SK-N-SH (cell line): Measurements from ENCODE around the gene BCL11A.

Experiments used
- CHD2 ChIP-seq: fragments of 150-350 bp; IDR thresholded peaks from 2 replicates; pipeline ENCODE4 v1.6.1; 2018; ENCODE audit warnings: low read length; ENCODE audit not compliant: partially characterized antibody
- EP300 ChIP-seq, 2 experiments: IDR thresholded peaks; 2 replicates each; pipeline versions ENCODE4 v1.4.0 to v1.6.1; 2012; ENCODE audit warnings: borderline replicate concordance in 1 of 2, low read depth in 1 of 2, low read length in 1 of 2
- EZH2phosphoT487 ChIP-seq: fragments of 200-600 bp; sonication (generic); IDR thresholded peaks from 2 replicates; pipeline ENCODE4 v1.6.1; 2017; ENCODE audit warnings: low read depth, mixed run types, mild to moderate bottlenecking, antibody characterized with exemption, moderate library complexity, borderline replicate concordance
- GATA2 ChIP-seq: sonication (generic); formaldehyde crosslinking; IDR thresholded peaks from 2 replicates; pipeline ENCODE4 v1.5.0; 2020; ENCODE audit warnings: mild to moderate bottlenecking, missing genetic modification reagents
- MXI1 ChIP-seq: IDR thresholded peaks from 2 replicates; pipeline ENCODE4 v1.6.1; 2012; ENCODE audit warnings: mild to moderate bottlenecking, low read depth, low read length, improper control_type of control experiment
- POLR2AphosphoS5 ChIP-seq: IDR thresholded peaks from 2 replicates; pipeline ENCODE4 v1.6.1; 2012; ENCODE audit warnings: low read depth, low read length
- REST ChIP-seq: IDR thresholded peaks from 2 replicates; pipeline ENCODE4 v1.6.1; 2012; ENCODE audit warnings: mild to moderate bottlenecking, low read depth, low read length, moderate library complexity
- RXRA ChIP-seq: IDR thresholded peaks from 2 replicates; pipeline ENCODE4 v1.4.0; 2012; ENCODE audit warnings: low read depth, mild to moderate bottlenecking, borderline replicate concordance
- TCF12 ChIP-seq: IDR thresholded peaks from 2 replicates; pipeline ENCODE4 v1.4.0; 2012
- YY1 ChIP-seq: IDR thresholded peaks from 2 replicates; pipeline ENCODE4 v1.4.0; 2012; ENCODE audit warnings: low read depth, mild to moderate bottlenecking
- ZBTB33 ChIP-seq: IDR thresholded peaks from 2 replicates; pipeline ENCODE4 v1.4.0; 2012; ENCODE audit warnings: low read depth, borderline replicate concordance
- TF ChIP-seq, protein P1 (sequence below): fragments of 200-600 bp; sonication (generic); IDR thresholded peaks from 2 replicates; pipeline ENCODE4 v1.6.1; 2017; ENCODE audit warnings: antibody characterized with exemption, mild to moderate bottlenecking, moderate library complexity
- TF ChIP-seq, protein P2 (sequence below): IDR thresholded peaks from 2 replicates; pipeline ENCODE4 v1.4.0; 2012; ENCODE audit warnings: low read depth

DNA sequence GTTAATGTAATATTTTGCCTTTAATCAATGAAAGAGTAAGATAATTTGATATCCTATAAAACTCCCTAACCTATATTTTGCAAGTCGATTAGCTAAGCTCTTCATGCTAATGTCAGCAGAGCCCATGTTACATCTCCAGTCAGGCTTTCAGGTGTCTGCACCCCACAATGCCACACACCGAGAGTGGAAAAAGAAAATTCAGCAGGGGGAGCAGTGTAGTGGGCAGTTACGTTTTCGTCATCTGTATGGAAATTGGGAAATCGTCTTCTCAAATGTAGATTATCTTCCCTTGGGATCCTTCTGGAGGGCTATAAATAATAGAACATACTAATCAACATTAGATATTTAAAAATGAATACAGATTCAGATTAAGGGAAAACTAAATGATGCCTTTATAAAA lies 66.3 kb downstream of the BCL11A start:
- TF ChIP-seq, protein P1, sequence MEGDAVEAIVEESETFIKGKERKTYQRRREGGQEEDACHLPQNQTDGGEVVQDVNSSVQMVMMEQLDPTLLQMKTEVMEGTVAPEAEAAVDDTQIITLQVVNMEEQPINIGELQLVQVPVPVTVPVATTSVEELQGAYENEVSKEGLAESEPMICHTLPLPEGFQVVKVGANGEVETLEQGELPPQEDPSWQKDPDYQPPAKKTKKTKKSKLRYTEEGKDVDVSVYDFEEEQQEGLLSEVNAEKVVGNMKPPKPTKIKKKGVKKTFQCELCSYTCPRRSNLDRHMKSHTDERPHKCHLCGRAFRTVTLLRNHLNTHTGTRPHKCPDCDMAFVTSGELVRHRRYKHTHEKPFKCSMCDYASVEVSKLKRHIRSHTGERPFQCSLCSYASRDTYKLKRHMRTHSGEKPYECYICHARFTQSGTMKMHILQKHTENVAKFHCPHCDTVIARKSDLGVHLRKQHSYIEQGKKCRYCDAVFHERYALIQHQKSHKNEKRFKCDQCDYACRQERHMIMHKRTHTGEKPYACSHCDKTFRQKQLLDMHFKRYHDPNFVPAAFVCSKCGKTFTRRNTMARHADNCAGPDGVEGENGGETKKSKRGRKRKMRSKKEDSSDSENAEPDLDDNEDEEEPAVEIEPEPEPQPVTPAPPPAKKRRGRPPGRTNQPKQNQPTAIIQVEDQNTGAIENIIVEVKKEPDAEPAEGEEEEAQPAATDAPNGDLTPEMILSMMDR, result no peak
- TF ChIP-seq, protein P2, sequence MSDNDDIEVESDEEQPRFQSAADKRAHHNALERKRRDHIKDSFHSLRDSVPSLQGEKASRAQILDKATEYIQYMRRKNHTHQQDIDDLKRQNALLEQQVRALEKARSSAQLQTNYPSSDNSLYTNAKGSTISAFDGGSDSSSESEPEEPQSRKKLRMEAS, result no peak
- TF ChIP-seq MXI1 (no peak), CHD2 (no peak), EZH2phosphoT487 (no peak), REST (no peak), POLR2AphosphoS5 (no peak), EP300 (IDR thresholded peaks at IDR 0.05; ENCODE audit: borderline replicate concordance in 1 of 2, low read depth in 1 of 2, low read length in 1 of 2) (no peak), YY1 (no peak), GATA2 (no peak), TCF12 (no peak), RXRA (no peak), ZBTB33 (no peak)
